Measurements from ENCODE around the gene VSTM5.

Gene VSTM5

GRCh38 chr11:93845181-93846092 is 5.0 kb downstream of the VSTM5 start:
- TF ChIP-seq MYC (IDR thresholded peaks at IDR 0.05; ENCODE audit: low read depth, low read length) (no peak), MAX (IDR thresholded peaks at IDR 0.05; ENCODE audit: low read depth, low read length) (no peak), CTCF (IDR thresholded peaks at IDR 0.05; ENCODE audit: low read depth, low read length) (no peak), POLR2A (IDR thresholded peaks at IDR 0.05; ENCODE audit: extremely low read depth, insufficient read length) (no peak)
- no peak overlapping the region for H3K4me3 ChIP-seq (ENCODE audit: low read depth, low read length)
- DNase-seq (ENCODE audit: low read depth): no peak

GRCh38 chr11:93844568-93844967 is 5.8 kb downstream of the VSTM5 start:
- no peak overlapping the region for H3K4me3 ChIP-seq (ENCODE audit: low read depth, low read length)
- no peak for DNase-seq (ENCODE audit: low read depth)
- TF ChIP-seq MAX (IDR thresholded peaks at IDR 0.05; ENCODE audit: low read depth, low read length) (no peak), MYC (IDR thresholded peaks at IDR 0.05; ENCODE audit: low read depth, low read length) (no peak), CTCF (IDR thresholded peaks at IDR 0.05; ENCODE audit: low read depth, low read length) (no peak), POLR2A (IDR thresholded peaks at IDR 0.05; ENCODE audit: extremely low read depth, insufficient read length) (no peak)

GRCh38 chr11:93843906-93844305 is 6.5 kb downstream of the VSTM5 start:
- no peak overlapping the region for H3K4me3 ChIP-seq (ENCODE audit: low read depth, low read length)
- no peak for TF ChIP-seq CTCF (IDR thresholded peaks at IDR 0.05; ENCODE audit: low read depth, low read length)
- no peak for TF ChIP-seq MAX (IDR thresholded peaks at IDR 0.05; ENCODE audit: low read depth, low read length)
- TF ChIP-seq MYC (IDR thresholded peaks at IDR 0.05; ENCODE audit: low read depth, low read length): no peak
- no peak for TF ChIP-seq POLR2A (IDR thresholded peaks at IDR 0.05; ENCODE audit: extremely low read depth, insufficient read length)
- DNase-seq (ENCODE audit: low read depth): no peak

GRCh38 chr11:93842461-93842860 is 8.0 kb downstream of the VSTM5 start:
- TF ChIP-seq POLR2A (IDR thresholded peaks at IDR 0.05; ENCODE audit: extremely low read depth, insufficient read length): no peak
- no peak for TF ChIP-seq MYC (IDR thresholded peaks at IDR 0.05; ENCODE audit: low read depth, low read length)
- no peak for TF ChIP-seq MAX (IDR thresholded peaks at IDR 0.05; ENCODE audit: low read depth, low read length)
- TF ChIP-seq CTCF (IDR thresholded peaks at IDR 0.05; ENCODE audit: low read depth, low read length): no peak
- no peak for DNase-seq (ENCODE audit: low read depth)
- H3K4me3 ChIP-seq (ENCODE audit: low read depth, low read length): no peak overlapping the region

- TF ChIP-seq POLR2A (IDR thresholded peaks at IDR 0.05; ENCODE audit: extremely low read depth, insufficient read length) (no peak), MAX (IDR thresholded peaks at IDR 0.05; ENCODE audit: low read depth, low read length) (no peak), MYC (IDR thresholded peaks at IDR 0.05; ENCODE audit: low read depth, low read length) (no peak), CTCF (IDR thresholded peaks at IDR 0.05; ENCODE audit: low read depth, low read length) (no peak)
- H3K4me3 ChIP-seq (ENCODE audit: low read depth, low read length): no peak overlapping the region
- DNase-seq (ENCODE audit: low read depth): no peak
Measured at GRCh38 chr11:93842034-93842433, 8.4 kb downstream of the VSTM5 start.

All from NB4 (cell line).